GM21619 (cell line): ENCODE results near the gene ENOX1.

Source experiments
- ATAC-seq: cut with Tn5 transposase; IDR thresholded peaks from one replicate; pipeline ENCODE4 v1.9.1; 2021; ENCODE audit not compliant: unreplicated experiment

ENOX1 gene

GRCh38 chr13:43611281-43612273 lies 175.2 kb downstream of the ENOX1 start:
- no peak for ATAC-seq

GRCh38 chr13:43608400-43609137 lies 178.2 kb downstream of the ENOX1 start:
- ATAC-seq: no peak

GRCh38 chr13:43597599-43597945 lies 189.2 kb downstream of the ENOX1 start:
- ATAC-seq: no peak

- no peak for ATAC-seq
Measured at GRCh38 chr13:43596924-43597598, 189.7 kb downstream of the ENOX1 start.

- ATAC-seq: no peak
Measured at GRCh38 chr13:43596006-43596405, 190.8 kb downstream of the ENOX1 start.

GRCh38 chr13:43587376-43587775 lies 199.4 kb downstream of the ENOX1 start:
- no peak for ATAC-seq

GRCh38 chr13:43584751-43585150 lies 202.0 kb downstream of the ENOX1 start:
- ATAC-seq: no peak

- ATAC-seq: no peak
Measured at GRCh38 chr13:43583321-43583720, 203.5 kb downstream of the ENOX1 start.

- ATAC-seq: no peak
Measured at GRCh38 chr13:43580280-43580679, 206.5 kb downstream of the ENOX1 start.

GRCh38 chr13:43579321-43579720 lies 207.5 kb downstream of the ENOX1 start:
- ATAC-seq: no peak

GRCh38 chr13:43574605-43575004 lies 212.2 kb downstream of the ENOX1 start:
- no peak for ATAC-seq

GRCh38 chr13:43573802-43574514 lies 212.8 kb downstream of the ENOX1 start:
- ATAC-seq: no peak

GRCh38 chr13:43573361-43573740 lies 213.4 kb downstream of the ENOX1 start:
- ATAC-seq: no peak

- no peak for ATAC-seq
Measured at GRCh38 chr13:43572656-43573360, 214.0 kb downstream of the ENOX1 start.

GRCh38 chr13:43569658-43570057 lies 217.1 kb downstream of the ENOX1 start:
- no peak for ATAC-seq

- no peak for ATAC-seq
Measured at GRCh38 chr13:43567608-43568007, 219.2 kb downstream of the ENOX1 start.

- no peak for ATAC-seq
Measured at GRCh38 chr13:43564952-43565351, 221.8 kb downstream of the ENOX1 start.

- ATAC-seq: no peak
Measured at GRCh38 chr13:43561081-43561480, 225.7 kb downstream of the ENOX1 start.

GRCh38 chr13:43558939-43559338 lies 227.8 kb downstream of the ENOX1 start:
- ATAC-seq: no peak

- ATAC-seq: no peak
Measured at GRCh38 chr13:43558326-43558725, 228.4 kb downstream of the ENOX1 start.
